GM12873 (cell line): ENCODE results near the gene UFD1.

Experiments
- CTCF ChIP-seq: IDR thresholded peaks from 2 replicates; pipeline ENCODE4 v1.5.1; 2012; ENCODE audit warnings: low read depth, mild to moderate bottlenecking, moderate library complexity, low read length, control low read depth; ENCODE audit not compliant: insufficient read depth; ENCODE audit errors: missing control alignments

Gene UFD1

GRCh38 chr22:19514831-19515565 lies 36.0 kb upstream of the UFD1 start:
- no peak for TF ChIP-seq CTCF

GRCh38 chr22:19513823-19514222 lies 34.8 kb upstream of the UFD1 start:
- TF ChIP-seq CTCF, result no peak

GRCh38 chr22:19510919-19511341 lies 31.9 kb upstream of the UFD1 start:
- TF ChIP-seq CTCF, result no peak

GRCh38 chr22:19509923-19510322 lies 30.9 kb upstream of the UFD1 start:
- TF ChIP-seq CTCF, result no peak

- TF ChIP-seq CTCF, result no peak
Measured at GRCh38 chr22:19509191-19509590, 30.2 kb upstream of the UFD1 start.

- TF ChIP-seq CTCF, result no peak
Measured at GRCh38 chr22:19508024-19508776, 29.2 kb upstream of the UFD1 start.

GRCh38 chr22:19507534-19507861 lies 28.5 kb upstream of the UFD1 start:
- no peak for TF ChIP-seq CTCF
